GM12878 (cell line): Measurements from ENCODE around the gene TMPRSS3. TPM values are rescaled to one million over a fixed set of nuclear protein-coding genes. Genes with fewer than 3 reads are reported as not detected.

Experiments used
- BCL3 ChIP-seq: IDR thresholded peaks from 2 replicates; pipeline ENCODE4 v1.6.1; 2011; ENCODE audit warnings: borderline replicate concordance, low read depth, mild to moderate bottlenecking, moderate library complexity, low read length; ENCODE audit not compliant: insufficient read depth, poor library complexity, severe bottlenecking
- BCLAF1 ChIP-seq: fragments of 450-650 bp; IDR thresholded peaks from 2 replicates; pipeline ENCODE4 v1.6.1; 2017; ENCODE audit warnings: antibody characterized with exemption, mild to moderate bottlenecking, moderate library complexity
- BRCA1 ChIP-seq: IDR thresholded peaks from 2 replicates; pipeline ENCODE4 v1.6.1; 2011; ENCODE audit warnings: low read depth, low read length, improper control_type of control experiment
- CBFB ChIP-seq: IDR thresholded peaks from 2 replicates; pipeline ENCODE4 v1.6.1; 2016; ENCODE audit warnings: antibody characterized with exemption, low read depth
- E2F4 ChIP-seq: IDR thresholded peaks from 2 replicates; pipeline ENCODE4 v1.6.1; 2012; ENCODE audit warnings: low read depth, low read length, improper control_type of control experiment
- EED ChIP-seq: sonication (generic); IDR thresholded peaks from 2 replicates; pipeline ENCODE4 v1.6.1; 2016; ENCODE audit warnings: antibody characterized with exemption, low read depth
- FOS ChIP-seq: IDR thresholded peaks from 3 replicates; pipeline ENCODE4 v1.6.1; 2011; ENCODE audit warnings: borderline replicate concordance; ENCODE audit not compliant: insufficient read length; ENCODE audit errors: extremely low read depth
- IKZF2 ChIP-seq, 2 experiments: fragments of 450-650 bp; IDR thresholded peaks; 2 replicates each; pipeline ENCODE4 v1.6.1; 2017; ENCODE audit warnings: mild to moderate bottlenecking in 2 of 2, moderate library complexity in 2 of 2
- MEF2A ChIP-seq: IDR thresholded peaks from 2 replicates; pipeline ENCODE4 v1.6.1; 2011; ENCODE audit warnings: low read depth, mild to moderate bottlenecking, low read length, moderate library complexity; ENCODE audit not compliant: insufficient read depth
- MTA3 ChIP-seq: IDR thresholded peaks from 2 replicates; pipeline ENCODE4 v1.6.1; 2012; ENCODE audit warnings: low read length, inconsistent platforms, borderline replicate concordance
- MXI1 ChIP-seq: fragments of 150-350 bp; IDR thresholded peaks from 2 replicates; pipeline ENCODE4 v1.6.1; 2011; ENCODE audit warnings: low read depth, mild to moderate bottlenecking, inconsistent platforms, low read length, improper control_type of control experiment
- NFYA ChIP-seq: IDR thresholded peaks from 2 replicates; pipeline ENCODE4 v1.6.1; 2011; ENCODE audit warnings: low read depth, mild to moderate bottlenecking, low read length, improper control_type of control experiment, borderline replicate concordance
- NR2C1 ChIP-seq: fragments of 450-650 bp; IDR thresholded peaks from 2 replicates; pipeline ENCODE4 v1.6.1; 2017; ENCODE audit warnings: antibody characterized with exemption, mild to moderate bottlenecking, moderate library complexity
- PML ChIP-seq: IDR thresholded peaks from 2 replicates; pipeline ENCODE4 v1.6.1; 2012; ENCODE audit warnings: low read length, inconsistent platforms
- RAD21 ChIP-seq: IDR thresholded peaks from 2 replicates; pipeline ENCODE4 v1.6.1; 2011; ENCODE audit warnings: mild to moderate bottlenecking, low read depth, low read length, moderate library complexity; ENCODE audit not compliant: insufficient read depth
- ZNF207 ChIP-seq: fragments of 450-650 bp; IDR thresholded peaks from 2 replicates; pipeline ENCODE4 v1.6.1; 2014; ENCODE audit warnings: antibody characterized with exemption, mild to moderate bottlenecking, borderline replicate concordance
- ZNF622 ChIP-seq: fragments of 450-650 bp; IDR thresholded peaks from 2 replicates; pipeline ENCODE4 v1.6.1; 2017; ENCODE audit warnings: mild to moderate bottlenecking, inconsistent platforms
- polyA plus RNA-seq, 11 experiments: library from polyadenylated mRNA; depleted of rRNA in 4 of 11; unstranded in 6 of 11; stranded (reverse) in 5 of 11; fragments of >200 nt; fragmentation: Nextera tagmentation in 4 of 11; fragmentation: Illumina TruSeq in 1 of 11; extraction: Ambion mirVana in 4 of 11; extraction: Trizol in 1 of 11; gene quantifications; 1 replicate in 1 of 11; 2 replicates in 10 of 11; pipeline versions ENCODE4 v1.2.1 to v1.2.3, GENCODE V29; 2011 to 2016; ENCODE audit warnings: inconsistent platforms in 2 of 11, missing spikeins in 2 of 11, low read depth in 1 of 11
- total RNA-seq, 4 experiments: library from RNA; depleted of rRNA in 3 of 4; stranded (reverse); fragments of >200 nt in 3 of 4; fragmentation: Illumina TruSeq in 1 of 4; extraction: Trizol in 1 of 4; gene quantifications; 2 replicates each; pipeline versions ENCODE4 v1.2.1 to v1.2.3, GENCODE V29; 2013 to 2021
- TF ChIP-seq, protein P1 (sequence below): IDR thresholded peaks from 2 replicates; pipeline ENCODE4 v1.6.1; 2012; ENCODE audit warnings: low read length, inconsistent platforms
- TF ChIP-seq, protein P2 (sequence below): fragments of 450-650 bp; IDR thresholded peaks from 2 replicates; pipeline ENCODE4 v1.6.1; 2017; ENCODE audit warnings: mild to moderate bottlenecking, moderate library complexity

Gene TMPRSS3
- total and polyA plus RNA-seq, 10 of the 15 experiments (the other 5 are each of a cell fraction or from before 2014, with no cell fraction given): 0.51 to 1.5 (median 0.82) TPM; not detected in 1

DNA sequence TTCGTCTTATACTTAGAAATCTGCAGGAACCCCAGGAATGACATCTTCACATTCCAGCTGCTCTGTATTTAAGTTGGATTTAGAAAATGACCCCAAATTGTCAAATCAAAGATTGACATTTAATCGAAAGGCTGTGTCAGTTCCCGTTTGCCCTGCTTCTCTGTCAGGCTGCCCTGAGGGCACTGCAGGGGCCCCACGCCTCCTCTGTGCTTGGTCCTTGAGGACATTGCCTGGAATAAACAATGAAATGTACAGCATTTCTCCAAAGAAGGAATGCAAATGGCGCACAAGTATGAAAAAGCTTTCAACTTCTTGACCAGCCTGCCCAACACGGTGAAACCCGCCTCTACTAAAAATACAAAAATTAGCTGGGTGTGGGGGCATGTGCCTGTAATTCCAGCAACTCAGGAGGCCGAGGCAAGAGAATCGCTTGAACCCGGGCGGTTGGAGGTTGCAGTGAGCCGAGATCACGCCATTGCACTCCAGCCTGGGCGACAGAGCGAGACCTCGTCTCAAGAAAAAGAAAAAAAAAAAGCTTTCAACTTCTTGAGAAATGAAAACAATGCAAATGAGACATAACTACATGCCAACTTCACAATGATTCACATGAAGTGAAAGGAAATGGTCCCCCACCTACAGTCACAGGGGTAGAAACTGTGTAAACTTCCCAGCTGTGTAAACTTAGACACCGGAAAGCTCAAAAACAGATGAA is 3.0 kb downstream of the TMPRSS3 start (continued):
- TF ChIP-seq BCL3 (peak; percentile 99), NFYA (no peak), E2F4 (no peak), MXI1 (no peak), PML (peak; percentile 62; the same call in 1 of the 2 replicates), NR2C1 (no peak), BRCA1 (no peak), BCLAF1 (no peak), IKZF2 (IDR thresholded peaks at IDR 0.05) (peak; percentile 57 to 60; a peak in 2 of 4 replicates), RAD21 (peak; percentile 34), EED (peak; percentile 55; the same call in 1 of the 2 replicates), FOS (no peak), MEF2A (0 out of 2 replicates have a peak, but pooled peaks have one; percentile 38), CBFB (no peak), ZNF622 (no peak), MTA3 (peak; percentile 82; the same call in 1 of the 2 replicates), ZNF207 (no peak)
- TF ChIP-seq, protein P1, sequence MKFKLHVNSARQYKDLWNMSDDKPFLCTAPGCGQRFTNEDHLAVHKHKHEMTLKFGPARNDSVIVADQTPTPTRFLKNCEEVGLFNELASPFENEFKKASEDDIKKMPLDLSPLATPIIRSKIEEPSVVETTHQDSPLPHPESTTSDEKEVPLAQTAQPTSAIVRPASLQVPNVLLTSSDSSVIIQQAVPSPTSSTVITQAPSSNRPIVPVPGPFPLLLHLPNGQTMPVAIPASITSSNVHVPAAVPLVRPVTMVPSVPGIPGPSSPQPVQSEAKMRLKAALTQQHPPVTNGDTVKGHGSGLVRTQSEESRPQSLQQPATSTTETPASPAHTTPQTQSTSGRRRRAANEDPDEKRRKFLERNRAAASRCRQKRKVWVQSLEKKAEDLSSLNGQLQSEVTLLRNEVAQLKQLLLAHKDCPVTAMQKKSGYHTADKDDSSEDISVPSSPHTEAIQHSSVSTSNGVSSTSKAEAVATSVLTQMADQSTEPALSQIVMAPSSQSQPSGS: peak; percentile 99
- TF ChIP-seq, protein P2, sequence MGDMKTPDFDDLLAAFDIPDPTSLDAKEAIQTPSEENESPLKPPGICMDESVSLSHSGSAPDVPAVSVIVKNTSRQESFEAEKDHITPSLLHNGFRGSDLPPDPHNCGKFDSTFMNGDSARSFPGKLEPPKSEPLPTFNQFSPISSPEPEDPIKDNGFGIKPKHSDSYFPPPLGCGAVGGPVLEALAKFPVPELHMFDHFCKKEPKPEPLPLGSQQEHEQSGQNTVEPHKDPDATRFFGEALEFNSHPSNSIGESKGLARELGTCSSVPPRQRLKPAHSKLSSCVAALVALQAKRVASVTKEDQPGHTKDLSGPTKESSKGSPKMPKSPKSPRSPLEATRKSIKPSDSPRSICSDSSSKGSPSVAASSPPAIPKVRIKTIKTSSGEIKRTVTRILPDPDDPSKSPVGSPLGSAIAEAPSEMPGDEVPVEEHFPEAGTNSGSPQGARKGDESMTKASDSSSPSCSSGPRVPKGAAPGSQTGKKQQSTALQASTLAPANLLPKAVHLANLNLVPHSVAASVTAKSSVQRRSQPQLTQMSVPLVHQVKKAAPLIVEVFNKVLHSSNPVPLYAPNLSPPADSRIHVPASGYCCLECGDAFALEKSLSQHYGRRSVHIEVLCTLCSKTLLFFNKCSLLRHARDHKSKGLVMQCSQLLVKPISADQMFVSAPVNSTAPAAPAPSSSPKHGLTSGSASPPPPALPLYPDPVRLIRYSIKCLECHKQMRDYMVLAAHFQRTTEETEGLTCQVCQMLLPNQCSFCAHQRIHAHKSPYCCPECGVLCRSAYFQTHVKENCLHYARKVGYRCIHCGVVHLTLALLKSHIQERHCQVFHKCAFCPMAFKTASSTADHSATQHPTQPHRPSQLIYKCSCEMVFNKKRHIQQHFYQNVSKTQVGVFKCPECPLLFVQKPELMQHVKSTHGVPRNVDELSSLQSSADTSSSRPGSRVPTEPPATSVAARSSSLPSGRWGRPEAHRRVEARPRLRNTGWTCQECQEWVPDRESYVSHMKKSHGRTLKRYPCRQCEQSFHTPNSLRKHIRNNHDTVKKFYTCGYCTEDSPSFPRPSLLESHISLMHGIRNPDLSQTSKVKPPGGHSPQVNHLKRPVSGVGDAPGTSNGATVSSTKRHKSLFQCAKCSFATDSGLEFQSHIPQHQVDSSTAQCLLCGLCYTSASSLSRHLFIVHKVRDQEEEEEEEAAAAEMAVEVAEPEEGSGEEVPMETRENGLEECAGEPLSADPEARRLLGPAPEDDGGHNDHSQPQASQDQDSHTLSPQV: peak; percentile 73
